Measurements from ENCODE around the gene CYS1. TPM values are rescaled to one million over a fixed set of nuclear protein-coding genes. Genes with fewer than 3 reads are reported as not detected.
"Not testable (repeated sequence)": the region's sequence is repeated elsewhere in the genome, so short reads cannot be mapped to it uniquely, and the experiment has no call there.

CYS1 gene
- total RNA-seq, 1 experiment from 2014 or later = not detected

- not testable (repeated sequence) for H3K4me1 ChIP-seq; H3K9me3 ChIP-seq (replicated peaks); H3K4me3 ChIP-seq; H3K36me3 ChIP-seq; H3K27me3 ChIP-seq; H3K27ac ChIP-seq; DNase-seq
Measured at GRCh38 chr2:10015376-10015989, 64.7 kb downstream of the CYS1 start.

GRCh38 chr2:10014418-10015190 is 65.6 kb downstream of the CYS1 start:
- Histone ChIP-seq H3K36me3 (no peaks in the 10 kb centered on the region), H3K4me3 (no peak overlapping the region), H3K27ac (no peak overlapping the region), H3K27me3 (0 out of 2 replicates have a peak, but pooled peaks cover 4% of the 10 kb centered on the region), H3K9me3 (replicated peaks) (0 out of 2 replicates have a peak, but pooled peaks cover 3% of the 10 kb centered on the region), H3K4me1 (no peaks in the 10 kb centered on the region)
- DNase-seq = no peak

GRCh38 chr2:10013651-10014417 is 66.4 kb downstream of the CYS1 start:
- not testable (repeated sequence) for H3K27ac ChIP-seq; H3K4me1 ChIP-seq; H3K36me3 ChIP-seq; DNase-seq; H3K9me3 ChIP-seq (replicated peaks); H3K27me3 ChIP-seq; H3K4me3 ChIP-seq

- DNase-seq = no peak
- H3K27me3 ChIP-seq = no peaks in the 10 kb centered on the region; the same call in 1 of the 2 replicates
- no peak overlapping the region for H3K27ac ChIP-seq
- H3K4me1 ChIP-seq = peaks cover 2% of the 10 kb centered on the region
- no peak overlapping the region for H3K4me3 ChIP-seq
- H3K36me3 ChIP-seq = no peaks in the 10 kb centered on the region
- H3K9me3 ChIP-seq (replicated peaks) = no peaks in the 10 kb centered on the region
Measured at GRCh38 chr2:10012963-10013461, 67.2 kb downstream of the CYS1 start.

- not testable (repeated sequence) for DNase-seq; H3K4me1 ChIP-seq; H3K9me3 ChIP-seq (replicated peaks)
Measured at GRCh38 chr2:10012366-10012962, 67.7 kb downstream of the CYS1 start.

GRCh38 chr2:10011606-10012325 is 68.4 kb downstream of the CYS1 start:
- not testable (repeated sequence) for H3K27ac ChIP-seq; H3K4me3 ChIP-seq; H3K9me3 ChIP-seq (replicated peaks); H3K36me3 ChIP-seq; H3K27me3 ChIP-seq; H3K4me1 ChIP-seq; DNase-seq

More at GRCh38 chr2:10012366-10012962, 67.7 kb downstream of the CYS1 start:
- H3K27me3 ChIP-seq, H3K4me3 ChIP-seq, H3K36me3 ChIP-seq, H3K27ac ChIP-seq: not testable (repeated sequence)

GRCh38 chr2:10010861-10011605 is 69.2 kb downstream of the CYS1 start:
- not testable (repeated sequence) for H3K9me3 ChIP-seq (replicated peaks); H3K27ac ChIP-seq; H3K4me1 ChIP-seq; H3K36me3 ChIP-seq; H3K27me3 ChIP-seq; H3K4me3 ChIP-seq; DNase-seq

- no peak overlapping the region for H3K27ac ChIP-seq
- peaks cover 8% of the 10 kb centered on the region for H3K4me1 ChIP-seq
- no peak for DNase-seq
- H3K9me3 ChIP-seq (replicated peaks) = no peaks in the 10 kb centered on the region
- no peaks in the 10 kb centered on the region for H3K36me3 ChIP-seq
- no peak overlapping the region for H3K4me3 ChIP-seq
- H3K27me3 ChIP-seq = peaks cover 3% of the 10 kb centered on the region; the same call in 1 of the 2 replicates
Measured at GRCh38 chr2:10009811-10010781, 70.1 kb downstream of the CYS1 start.

- Histone ChIP-seq H3K27me3 (peaks cover 3% of the 10 kb centered on the region; the same call in 1 of the 2 replicates), H3K27ac (no peak overlapping the region), H3K4me3 (no peak overlapping the region), H3K4me1 (peaks cover 8% of the 10 kb centered on the region), H3K9me3 (replicated peaks) (no peaks in the 10 kb centered on the region), H3K36me3 (no peaks in the 10 kb centered on the region)
- no peak for DNase-seq
Measured at GRCh38 chr2:10009271-10009810, 70.9 kb downstream of the CYS1 start.

GRCh38 chr2:10008809-10009176 is 71.4 kb downstream of the CYS1 start:
- peaks cover 3% of the 10 kb centered on the region; the same call in 1 of the 2 replicates for H3K27me3 ChIP-seq
- H3K27ac ChIP-seq = no peak overlapping the region
- H3K9me3 ChIP-seq (replicated peaks) = no peaks in the 10 kb centered on the region
- no peak overlapping the region for H3K4me3 ChIP-seq
- H3K36me3 ChIP-seq = no peaks in the 10 kb centered on the region
- peaks cover 8% of the 10 kb centered on the region for H3K4me1 ChIP-seq
- DNase-seq = no peak

- H3K4me3 ChIP-seq = no peak overlapping the region
- peaks cover 3% of the 10 kb centered on the region; the same call in 1 of the 2 replicates for H3K27me3 ChIP-seq
- no peaks in the 10 kb centered on the region for H3K36me3 ChIP-seq
- no peak overlapping the region for H3K27ac ChIP-seq
- no peaks in the 10 kb centered on the region for H3K9me3 ChIP-seq (replicated peaks)
- H3K4me1 ChIP-seq = peaks cover 8% of the 10 kb centered on the region
- DNase-seq = no peak
Measured at GRCh38 chr2:10007921-10008808, 72.0 kb downstream of the CYS1 start.

GRCh38 chr2:10007435-10007834 is 72.8 kb downstream of the CYS1 start:
- Histone ChIP-seq H3K4me1 (peaks cover 8% of the 10 kb centered on the region), H3K4me3 (no peak overlapping the region)

More at GRCh38 chr2:10007435-10007834, 72.8 kb downstream of the CYS1 start:
- no peaks in the 10 kb centered on the region for H3K9me3 ChIP-seq (replicated peaks)
- no peaks in the 10 kb centered on the region for H3K36me3 ChIP-seq
- DNase-seq = no peak
- peaks cover 3% of the 10 kb centered on the region; the same call in 1 of the 2 replicates for H3K27me3 ChIP-seq
- no peak overlapping the region for H3K27ac ChIP-seq

Measured in SJCRH30 (cell line).